OCI-LY3 (cell line): ENCODE results near the gene CDH3.
"Not testable (repeated sequence)": the region's sequence is repeated elsewhere in the genome, so short reads cannot be mapped to it uniquely, and the experiment has no call there.

ENCODE experiments used
- H2AFZ ChIP-seq: fragments of 200-600, 300-600 bp; shearing (Covaris generic); 2 replicates; pipeline ENCODE4 v1.6.0; 2014; ENCODE audit warnings: antibody characterized with exemption, low read depth, low read length
- H3K27ac ChIP-seq: fragments of 200-600, 300-600 bp; sonication (generic); 2 replicates; pipeline ENCODE4 v1.5.1; 2014; ENCODE audit warnings: mild to moderate bottlenecking, low read length, moderate library complexity, mixed read lengths
- H3K27me3 ChIP-seq: fragments of 200-600, 300-600 bp; sonication (generic); 2 replicates; pipeline ENCODE4 v1.6.1; 2014; ENCODE audit warnings: low read depth, low read length, mixed read lengths
- H3K36me3 ChIP-seq: fragments of 200-600, 300-600 bp; sonication (generic); replicated peaks from 2 replicates; pipeline ENCODE3; 2014; ENCODE audit warnings: low read depth, low read length, mixed read lengths
- H3K4me1 ChIP-seq: fragments of 300-600, 200-600 bp; sonication (generic); 2 replicates; pipeline ENCODE4 v1.6.1; 2014; ENCODE audit warnings: low read length, mixed read lengths
- H3K4me2 ChIP-seq: fragments of 200-600, 300-600 bp; sonication (generic); 2 replicates; pipeline ENCODE4 v1.6.1; 2014; ENCODE audit warnings: low read length, mixed read lengths
- H3K4me3 ChIP-seq: fragments of 300-600, 200-600 bp; sonication (generic); 2 replicates; pipeline ENCODE4 v1.5.1; 2014; ENCODE audit warnings: antibody characterized with exemption, mild to moderate bottlenecking, low read length, moderate library complexity
- H3K79me2 ChIP-seq: fragments of 300-600, 200-600 bp; shearing (Covaris generic); 2 replicates; pipeline ENCODE4 v1.6.1; 2014; ENCODE audit warnings: mild to moderate bottlenecking, low read length, mixed read lengths
- H3K9ac ChIP-seq: fragments of 300-600, 200-600 bp; shearing (Covaris generic); 2 replicates; pipeline ENCODE4 v1.6.0; 2014; ENCODE audit warnings: mild to moderate bottlenecking, low read length, moderate library complexity
- H3K9me3 ChIP-seq: fragments of 200-600, 300-600 bp; shearing (Covaris generic); 2 replicates; pipeline ENCODE4 v1.6.1; 2014; ENCODE audit warnings: low read length, mixed read lengths; ENCODE audit not compliant: insufficient read depth
- H4K20me1 ChIP-seq: fragments of 200-600, 300-600 bp; sonication (generic); 2 replicates; pipeline ENCODE4 v1.6.1; 2016; ENCODE audit warnings: low read length, mixed read lengths; ENCODE audit not compliant: insufficient read depth
- EZH2phosphoT487 ChIP-seq: fragments of 200-600 bp; shearing (Covaris generic); IDR thresholded peaks from 2 replicates; pipeline ENCODE4 v1.6.1; 2018; ENCODE audit warnings: antibody characterized with exemption, mixed run types, low read depth
- TF ChIP-seq, protein P1 (sequence below): fragments of 200-600, 300-600 bp; sonication (generic); IDR thresholded peaks from 2 replicates; pipeline ENCODE4 v1.5.1; 2014; ENCODE audit warnings: antibody characterized with exemption, low read length, low read depth

The CDH3 gene

DNA sequence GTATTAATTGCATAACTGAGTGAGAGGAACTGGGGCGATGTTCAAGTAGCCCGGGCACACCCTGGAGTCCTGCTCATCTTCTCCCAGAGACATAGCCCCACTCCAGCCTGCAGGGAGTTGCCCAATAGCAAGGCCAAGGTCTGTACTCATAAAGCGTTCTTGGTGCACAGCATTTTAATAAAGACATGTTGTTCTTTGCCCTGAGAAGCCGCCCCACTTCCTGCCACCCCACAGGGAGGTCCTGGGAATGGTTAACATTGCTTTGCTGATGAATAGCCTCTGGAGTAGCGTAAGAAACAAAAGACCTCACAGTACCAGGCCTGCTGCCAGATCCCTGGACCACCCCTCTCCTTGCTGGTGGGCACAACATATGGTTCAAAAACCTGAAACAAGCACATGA lies 70.4 kb downstream of the CDH3 start:
- Histone ChIP-seq H2AFZ (no peak overlapping the region), H3K27me3 (no peaks in the 10 kb centered on the region), H3K4me1 (peaks cover 39% of the 10 kb centered on the region), H3K9me3 (no peaks in the 10 kb centered on the region), H3K4me3 (no peak overlapping the region), H4K20me1 (no peaks in the 10 kb centered on the region), H3K36me3 (no peaks in the 10 kb centered on the region), H3K79me2 (no peaks in the 10 kb centered on the region), H3K27ac (no peak overlapping the region), H3K9ac (no peak overlapping the region), H3K4me2 (no peak overlapping the region)
- TF ChIP-seq, protein P1, sequence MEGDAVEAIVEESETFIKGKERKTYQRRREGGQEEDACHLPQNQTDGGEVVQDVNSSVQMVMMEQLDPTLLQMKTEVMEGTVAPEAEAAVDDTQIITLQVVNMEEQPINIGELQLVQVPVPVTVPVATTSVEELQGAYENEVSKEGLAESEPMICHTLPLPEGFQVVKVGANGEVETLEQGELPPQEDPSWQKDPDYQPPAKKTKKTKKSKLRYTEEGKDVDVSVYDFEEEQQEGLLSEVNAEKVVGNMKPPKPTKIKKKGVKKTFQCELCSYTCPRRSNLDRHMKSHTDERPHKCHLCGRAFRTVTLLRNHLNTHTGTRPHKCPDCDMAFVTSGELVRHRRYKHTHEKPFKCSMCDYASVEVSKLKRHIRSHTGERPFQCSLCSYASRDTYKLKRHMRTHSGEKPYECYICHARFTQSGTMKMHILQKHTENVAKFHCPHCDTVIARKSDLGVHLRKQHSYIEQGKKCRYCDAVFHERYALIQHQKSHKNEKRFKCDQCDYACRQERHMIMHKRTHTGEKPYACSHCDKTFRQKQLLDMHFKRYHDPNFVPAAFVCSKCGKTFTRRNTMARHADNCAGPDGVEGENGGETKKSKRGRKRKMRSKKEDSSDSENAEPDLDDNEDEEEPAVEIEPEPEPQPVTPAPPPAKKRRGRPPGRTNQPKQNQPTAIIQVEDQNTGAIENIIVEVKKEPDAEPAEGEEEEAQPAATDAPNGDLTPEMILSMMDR: no peak
- TF ChIP-seq EZH2phosphoT487: no peak

DNA sequence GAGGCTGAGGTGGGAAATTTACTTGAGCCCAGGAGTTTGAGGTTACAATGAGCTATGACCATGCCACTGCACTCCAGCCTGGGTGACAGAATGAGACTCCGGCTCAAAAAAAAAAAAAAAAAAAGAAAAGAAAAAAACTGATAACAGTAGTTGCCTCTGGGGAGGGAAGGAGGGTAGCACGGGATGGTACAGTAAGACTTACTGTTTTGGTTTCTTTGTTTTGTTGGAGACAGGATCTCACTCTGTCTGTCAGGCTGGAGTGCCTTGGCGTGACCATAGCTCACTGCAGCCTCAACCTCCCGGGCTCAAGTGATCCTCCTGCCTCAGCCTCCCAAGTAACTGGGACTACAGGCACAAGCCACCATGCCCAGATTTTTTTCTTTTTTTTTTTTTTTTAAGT lies 71.4 kb downstream of the CDH3 start:
- not testable (repeated sequence) for H3K9me3 ChIP-seq, H2AFZ ChIP-seq

DNA sequence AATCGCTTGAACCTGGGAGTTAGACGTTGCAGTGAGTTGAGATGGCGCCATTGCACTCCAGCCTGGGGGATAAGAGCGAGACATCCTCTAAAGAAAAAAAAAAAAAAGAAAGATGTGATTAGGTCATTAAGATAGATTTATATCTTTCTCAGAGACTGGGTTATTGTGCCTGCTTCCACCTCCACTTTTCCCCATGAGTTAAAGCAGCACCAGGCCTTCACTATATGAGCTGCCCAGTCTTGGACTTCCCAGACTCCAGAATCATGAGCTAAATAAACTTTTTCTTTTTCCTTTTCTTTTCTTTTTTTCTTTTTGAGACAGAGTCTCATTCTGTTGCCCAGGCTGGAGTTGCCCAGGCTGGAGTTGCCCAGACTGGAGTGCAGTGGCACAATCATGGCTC lies 72.6 kb downstream of the CDH3 start:
- no peak overlapping the region for H2AFZ ChIP-seq
- H4K20me1 ChIP-seq: no peaks in the 10 kb centered on the region
- no peaks in the 10 kb centered on the region for H3K9me3 ChIP-seq
- no peaks in the 10 kb centered on the region for H3K79me2 ChIP-seq
- H3K4me2 ChIP-seq: no peak overlapping the region
- H3K9ac ChIP-seq: no peak overlapping the region
- H3K27me3 ChIP-seq: no peaks in the 10 kb centered on the region
- H3K36me3 ChIP-seq: no peaks in the 10 kb centered on the region
- peaks cover 40% of the 10 kb centered on the region for H3K4me1 ChIP-seq
- H3K4me3 ChIP-seq: no peak overlapping the region
- TF ChIP-seq, protein P1: no peak
- TF ChIP-seq EZH2phosphoT487: no peak
- H3K27ac ChIP-seq: no peak overlapping the region

More for the DNA sequence above, 71.4 kb downstream of the CDH3 start:
- H3K79me2 ChIP-seq, H4K20me1 ChIP-seq, H3K27me3 ChIP-seq, H3K9ac ChIP-seq, H3K36me3 ChIP-seq, H3K27ac ChIP-seq, H3K4me2 ChIP-seq, H3K4me3 ChIP-seq: not testable (repeated sequence)
- peaks cover 41% of the 10 kb centered on the region for H3K4me1 ChIP-seq

DNA sequence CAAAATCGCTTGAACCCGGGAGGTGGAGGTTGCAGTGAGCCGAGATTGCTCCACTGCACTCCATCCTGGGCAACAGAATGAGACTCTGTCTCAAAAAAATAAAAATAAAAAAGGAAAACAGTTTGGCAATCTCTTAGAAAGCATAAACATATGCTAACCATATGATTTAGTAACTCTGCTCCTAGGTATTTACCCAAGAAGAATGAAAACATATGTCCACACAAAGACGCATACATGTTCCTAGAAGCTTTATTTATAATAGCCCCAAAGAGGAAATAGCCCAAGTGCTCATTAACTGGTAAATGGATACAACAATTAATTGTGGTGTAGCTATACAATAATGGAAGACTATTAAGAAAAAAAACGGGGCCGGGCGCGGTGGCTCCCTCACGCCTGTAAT lies 73.5 kb downstream of the CDH3 start:
- Histone ChIP-seq H3K36me3 (no peaks in the 10 kb centered on the region), H2AFZ (no peak overlapping the region), H3K4me1 (peaks cover 38% of the 10 kb centered on the region), H3K79me2 (no peaks in the 10 kb centered on the region), H3K9me3 (no peaks in the 10 kb centered on the region), H3K9ac (no peak overlapping the region), H3K4me3 (no peak overlapping the region), H4K20me1 (no peaks in the 10 kb centered on the region), H3K27me3 (no peaks in the 10 kb centered on the region), H3K27ac (no peak overlapping the region), H3K4me2 (no peak overlapping the region)
- no peak for TF ChIP-seq EZH2phosphoT487
- TF ChIP-seq, protein P1: no peak

DNA sequence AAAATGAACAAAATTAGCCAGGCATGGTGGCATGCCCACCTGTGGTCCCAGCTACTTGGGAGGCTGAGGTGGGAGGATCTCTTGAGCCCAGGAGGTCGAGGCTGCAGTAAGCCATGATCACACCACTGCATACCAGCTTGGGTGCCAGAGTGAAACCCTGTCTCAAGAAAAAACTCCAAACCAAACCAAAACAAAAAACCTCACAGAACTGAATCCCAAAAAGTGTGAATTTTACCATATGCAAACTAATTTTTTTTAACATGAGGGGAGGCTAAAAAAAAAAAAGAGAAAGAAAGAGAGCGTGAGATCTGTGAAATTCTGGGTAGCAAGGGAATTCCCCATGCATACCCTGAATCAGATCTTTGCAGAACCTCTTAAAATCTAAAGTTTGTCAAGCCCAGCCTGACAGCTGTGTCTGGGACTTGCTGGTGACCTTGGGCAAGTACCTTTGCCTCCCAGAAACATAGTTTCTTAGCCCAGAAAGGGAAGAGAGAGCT lies 74.9 kb downstream of the CDH3 start:
- Histone ChIP-seq H3K4me1 (peaks cover 38% of the 10 kb centered on the region), H3K4me2 (peak overlapping the region; percentile 64), H3K9me3 (no peaks in the 10 kb centered on the region), H2AFZ (no peak overlapping the region), H3K79me2 (no peaks in the 10 kb centered on the region), H3K4me3 (no peak overlapping the region; the same call in 1 of the 2 replicates), H3K27ac (peak overlapping the region; percentile 97), H3K27me3 (no peaks in the 10 kb centered on the region), H4K20me1 (no peaks in the 10 kb centered on the region), H3K36me3 (no peaks in the 10 kb centered on the region), H3K9ac (peak overlapping the region; percentile 41; the same call in 1 of the 2 replicates)
- TF ChIP-seq EZH2phosphoT487: no peak
- TF ChIP-seq, protein P1: no peak
